HTR-8/SVneo (cell line): Measurements from ENCODE around the gene MEPE.

Experiments used
- DNase-seq: peaks from one replicate; pipeline ENCODE4 v3.0.0; 2011; ENCODE audit warnings: low spot score, mixed read lengths; ENCODE audit not compliant: insufficient read length
- FAIRE-seq: peaks from 2 replicates; lab custom pipeline; 2011; peaks lifted over from hg19 to GRCh38; lab: Jason Lieb, UNC

MEPE gene

DNA sequence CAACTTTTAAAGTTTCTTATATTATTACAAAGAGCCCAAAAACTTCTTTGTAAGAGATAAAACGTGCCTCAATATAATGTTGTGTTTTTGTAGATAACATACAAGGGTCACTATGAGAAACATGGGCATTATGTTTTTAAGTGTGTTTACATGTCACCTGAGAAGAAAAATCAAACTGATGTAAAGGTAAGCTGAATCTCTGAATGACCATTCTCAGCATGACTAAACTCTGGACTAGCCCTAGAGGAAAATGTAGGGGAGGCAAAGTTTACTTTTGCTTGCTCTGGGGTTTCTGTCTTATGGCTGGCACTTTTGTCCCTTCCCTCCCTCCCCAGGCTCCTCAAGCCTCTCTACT is 6.8 kb downstream of the MEPE start:
- no peak for FAIRE-seq
- DNase-seq = no peak

GRCh38 chr4:87840149-87840548 is 7.4 kb downstream of the MEPE start:
- FAIRE-seq = no peak

GRCh38 chr4:87843936-87844335 is 11.2 kb downstream of the MEPE start:
- FAIRE-seq (no peak), DNase-seq (no peak)

More at GRCh38 chr4:87840149-87840548, 7.4 kb downstream of the MEPE start:
- DNase-seq = no peak

- no peak for FAIRE-seq
- DNase-seq = no peak
These were observed 11.7 kb downstream of the MEPE start for GRCh38 chr4:87844452-87844851.

DNA sequence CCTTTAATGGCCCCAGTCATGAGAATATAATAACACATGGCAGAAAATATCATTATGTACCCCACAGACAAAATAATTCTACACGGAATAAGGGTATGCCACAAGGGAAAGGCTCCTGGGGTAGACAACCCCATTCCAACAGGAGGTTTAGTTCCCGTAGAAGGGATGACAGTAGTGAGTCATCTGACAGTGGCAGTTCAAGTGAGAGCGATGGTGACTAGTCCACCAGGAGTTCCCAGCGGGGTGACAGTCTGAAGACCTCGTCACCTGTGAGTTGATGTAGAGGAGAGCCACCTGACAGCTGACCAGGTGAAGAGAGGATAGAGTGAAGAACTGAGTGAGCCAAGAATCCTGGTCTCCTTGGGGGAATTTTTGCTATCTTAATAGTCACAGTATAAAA is 13.5 kb downstream of the MEPE start:
- FAIRE-seq (no peak), DNase-seq (no peak)

GRCh38 chr4:87848622-87849351 is 16.0 kb downstream of the MEPE start:
- FAIRE-seq (no peak), DNase-seq (no peak)

- DNase-seq (no peak), FAIRE-seq (no peak)
These were observed 16.8 kb downstream of the MEPE start for GRCh38 chr4:87849612-87850011.

DNA sequence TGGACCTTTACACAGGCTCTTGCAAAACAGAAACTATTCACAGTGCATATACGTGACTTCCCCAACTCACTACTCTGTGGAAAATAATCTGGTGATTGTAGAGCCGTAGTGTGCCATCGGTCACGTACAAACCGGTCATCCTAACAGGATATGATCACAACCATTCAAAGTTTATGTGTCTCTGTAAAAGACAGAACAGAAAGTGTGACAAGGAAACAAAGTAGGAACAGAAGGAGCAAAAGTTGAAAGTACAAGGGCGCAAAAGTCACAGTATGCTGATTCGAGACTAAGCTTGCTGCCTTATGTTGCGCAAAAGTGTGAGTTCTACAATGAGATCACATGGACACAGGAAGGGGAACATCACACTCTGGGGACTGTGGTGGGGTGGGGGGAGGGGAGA is 18.6 kb downstream of the MEPE start:
- FAIRE-seq (no peak), DNase-seq (no peak)

DNA sequence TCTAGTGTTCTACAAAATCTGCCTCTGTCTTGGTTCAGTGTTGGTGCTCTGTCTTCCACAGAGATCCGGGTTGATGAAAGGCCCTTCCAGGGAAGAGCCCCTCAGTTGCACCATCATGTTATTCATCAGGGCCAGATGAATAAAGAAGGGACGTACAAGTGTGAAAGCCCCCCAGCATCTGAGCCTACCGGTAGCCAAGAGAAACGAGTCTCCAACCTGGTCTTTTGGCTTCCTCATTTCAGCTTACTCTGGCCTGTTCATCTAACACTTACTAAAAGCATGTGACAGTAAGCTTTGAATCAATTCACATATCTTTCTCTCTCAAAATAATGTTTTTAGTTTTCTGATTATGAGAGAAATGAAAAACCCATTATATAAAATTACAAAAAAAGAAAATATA is 19.2 kb downstream of the MEPE start:
- DNase-seq = no peak

GRCh38 chr4:87853108-87853507 is 20.3 kb downstream of the MEPE start:
- no peak for FAIRE-seq
- no peak for DNase-seq

More for the DNA sequence above, 19.2 kb downstream of the MEPE start:
- no peak for FAIRE-seq

DNA sequence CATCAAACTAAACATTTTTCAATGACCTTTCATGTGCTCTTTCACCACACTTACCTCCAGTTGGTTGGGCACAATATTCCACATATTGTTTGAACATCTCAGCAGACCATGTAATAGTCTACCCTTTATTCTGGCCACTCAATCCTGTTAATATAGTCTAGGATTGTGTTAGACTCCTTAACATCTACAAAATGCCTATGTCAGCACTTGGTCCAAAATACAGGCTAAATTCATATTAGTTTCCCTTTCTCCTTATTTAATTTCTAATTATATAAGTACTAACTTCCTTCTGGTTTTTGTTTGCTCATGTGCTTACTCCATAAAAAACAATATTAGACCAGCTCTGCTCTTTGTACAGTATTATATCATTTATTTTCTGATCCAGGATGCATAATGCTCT is 21.1 kb downstream of the MEPE start:
- FAIRE-seq (no peak), DNase-seq (no peak)

GRCh38 chr4:87855559-87855958 is 22.8 kb downstream of the MEPE start:
- FAIRE-seq (no peak), DNase-seq (no peak)

DNA sequence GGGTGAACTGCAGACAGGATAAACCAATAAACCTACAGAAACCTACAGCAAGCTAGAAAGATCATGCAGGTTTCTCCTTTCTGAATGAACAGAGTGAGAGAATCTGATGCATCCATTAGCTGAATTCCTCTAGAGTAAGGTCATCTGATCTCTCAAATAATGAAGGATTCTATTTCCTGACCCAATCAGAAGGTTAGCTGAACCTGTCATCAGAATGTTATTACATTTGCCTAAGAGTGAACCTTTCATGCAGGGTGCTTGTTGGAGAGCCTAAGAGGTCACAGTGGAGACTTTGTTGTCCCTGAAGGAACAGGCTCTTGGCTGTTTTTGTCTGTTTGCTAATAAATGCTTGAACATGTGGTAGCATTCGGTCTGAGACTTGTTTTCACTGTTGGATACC is 24.0 kb downstream of the MEPE start:
- DNase-seq = no peak
- FAIRE-seq = no peak

GRCh38 chr4:87857789-87858188 is 25.0 kb downstream of the MEPE start:
- FAIRE-seq (no peak), DNase-seq (no peak)

- DNase-seq (no peak), FAIRE-seq (no peak)
These were observed 29.5 kb downstream of the MEPE start for GRCh38 chr4:87862236-87862635.

DNA sequence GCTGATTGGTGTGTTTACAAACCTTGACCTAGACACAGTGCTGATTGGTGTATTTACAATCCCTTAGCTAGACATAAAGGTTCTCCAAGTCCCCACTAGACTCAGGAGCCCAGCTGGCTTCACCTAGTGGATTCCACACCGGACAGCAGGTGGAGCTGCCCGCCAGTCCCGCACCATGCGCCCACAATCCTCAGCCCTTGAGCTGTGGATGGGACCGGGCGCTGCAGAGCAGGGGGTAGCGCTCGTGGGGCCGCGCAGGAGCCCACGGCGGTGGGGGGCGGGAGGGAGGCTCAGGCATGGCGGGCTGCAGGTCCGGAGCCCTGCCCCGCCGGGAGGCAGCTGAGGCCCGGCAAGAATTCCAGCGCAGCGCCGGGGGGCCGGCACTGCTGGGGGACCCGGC is 30.7 kb downstream of the MEPE start:
- DNase-seq (no peak), FAIRE-seq (no peak)

DNA sequence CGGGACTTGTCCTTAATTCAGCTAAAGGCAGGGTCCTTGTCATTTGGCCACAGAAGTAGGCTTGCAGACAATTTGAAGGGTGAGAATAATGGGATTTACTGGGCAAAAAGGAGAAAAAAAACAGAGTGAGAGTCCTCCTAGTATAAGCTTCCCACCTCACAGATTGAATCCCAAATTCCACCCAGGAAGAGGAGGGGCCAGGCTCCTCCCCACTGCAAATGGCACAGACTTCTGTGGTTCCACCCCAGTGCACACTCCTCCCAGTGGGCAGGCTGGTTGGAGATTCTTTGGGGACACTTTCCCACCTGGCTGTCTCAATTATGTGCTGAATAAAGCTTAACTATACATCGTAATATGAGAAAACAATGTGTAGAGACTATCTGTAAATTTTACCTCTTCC is 31.6 kb downstream of the MEPE start:
- FAIRE-seq = no peak
- DNase-seq = no peak

DNA sequence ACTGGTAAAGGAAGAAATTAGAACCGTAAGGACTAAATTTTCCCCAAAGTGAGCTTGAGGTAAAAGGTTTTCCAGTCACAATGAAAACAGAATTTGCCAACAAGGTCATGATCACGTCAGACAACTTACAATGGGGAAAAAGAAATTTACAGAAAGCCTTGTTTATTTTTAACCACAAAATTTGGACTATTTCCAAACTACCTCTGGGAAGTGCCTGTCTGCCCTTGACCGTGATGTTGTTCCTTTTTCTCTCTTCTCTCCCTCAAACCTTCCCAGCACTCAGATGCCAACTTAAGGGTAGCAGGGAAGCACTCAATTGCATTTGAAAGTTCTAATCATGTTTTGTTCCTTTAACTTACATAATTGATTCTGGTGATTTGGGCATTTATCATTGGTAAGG is 32.5 kb downstream of the MEPE start:
- FAIRE-seq (no peak), DNase-seq (no peak)

DNA sequence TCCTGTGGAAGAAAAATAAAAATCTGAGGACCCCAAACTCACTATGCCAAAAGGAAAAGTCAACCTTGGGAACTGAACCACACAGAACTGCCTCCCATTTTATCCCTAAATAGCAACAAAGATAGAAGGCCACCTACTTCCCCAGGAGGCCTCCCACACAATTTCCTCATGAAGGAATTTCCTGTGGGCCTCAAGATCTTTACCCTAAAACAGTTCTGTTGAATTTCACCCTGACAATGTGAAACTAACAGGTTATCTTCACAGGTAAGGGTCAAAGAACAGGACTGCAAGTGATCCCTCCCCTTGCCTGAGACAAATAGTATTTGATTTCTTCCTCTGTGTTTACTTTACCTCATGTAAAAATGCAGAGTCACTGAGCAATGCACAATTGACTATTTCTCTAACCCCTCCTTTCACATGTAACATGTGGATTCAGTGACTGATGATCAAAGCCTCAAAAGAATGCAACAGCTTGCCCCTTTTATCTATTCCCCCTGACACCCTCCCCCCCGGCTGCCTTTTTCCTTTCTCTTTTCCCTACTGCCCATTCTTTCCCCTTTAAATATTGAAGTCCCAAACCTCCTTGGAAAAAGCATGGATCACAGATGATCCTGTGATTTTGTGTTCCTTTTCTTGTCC is 33.3 kb downstream of the MEPE start:
- no peak for DNase-seq
- no peak for FAIRE-seq

DNA sequence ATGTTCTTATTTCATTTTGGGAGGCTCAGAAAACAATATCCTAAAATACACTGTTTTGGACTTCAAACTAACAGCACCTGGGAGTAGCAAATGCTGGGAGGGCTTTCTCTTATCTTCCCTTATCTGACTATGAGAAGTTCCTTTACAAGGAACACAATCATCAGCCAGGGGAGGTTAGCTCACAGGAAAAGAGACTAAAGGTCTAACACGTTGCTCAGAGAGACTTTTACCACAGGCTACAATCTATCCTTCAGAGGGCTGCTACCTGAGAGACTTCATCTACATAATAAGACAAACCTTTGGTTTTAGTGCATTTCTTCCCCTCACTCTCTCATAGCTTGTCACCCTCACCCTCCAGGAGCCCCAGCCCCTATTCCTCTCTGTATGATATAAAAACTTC is 35.8 kb downstream of the MEPE start:
- FAIRE-seq (no peak), DNase-seq (no peak)

DNA sequence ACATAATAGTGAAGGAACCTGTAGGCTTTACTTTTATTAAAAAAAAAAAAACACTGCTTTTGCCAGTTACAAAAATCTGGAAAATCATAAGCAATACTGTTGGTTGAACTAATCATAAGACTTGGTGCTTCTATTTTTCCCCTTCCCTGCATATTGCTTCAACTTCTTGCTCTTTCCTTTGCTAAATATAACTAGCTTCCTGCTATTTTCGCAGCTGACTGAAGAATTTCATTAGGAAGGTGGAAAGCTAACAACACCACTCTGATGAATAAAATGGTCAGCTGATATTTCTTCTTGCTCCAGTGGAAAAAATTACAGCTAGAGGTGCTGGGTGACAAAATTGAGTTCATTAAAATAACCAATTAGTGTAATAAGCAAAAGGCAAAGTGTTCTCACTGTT is 39.3 kb downstream of the MEPE start:
- no peak for DNase-seq

DNA sequence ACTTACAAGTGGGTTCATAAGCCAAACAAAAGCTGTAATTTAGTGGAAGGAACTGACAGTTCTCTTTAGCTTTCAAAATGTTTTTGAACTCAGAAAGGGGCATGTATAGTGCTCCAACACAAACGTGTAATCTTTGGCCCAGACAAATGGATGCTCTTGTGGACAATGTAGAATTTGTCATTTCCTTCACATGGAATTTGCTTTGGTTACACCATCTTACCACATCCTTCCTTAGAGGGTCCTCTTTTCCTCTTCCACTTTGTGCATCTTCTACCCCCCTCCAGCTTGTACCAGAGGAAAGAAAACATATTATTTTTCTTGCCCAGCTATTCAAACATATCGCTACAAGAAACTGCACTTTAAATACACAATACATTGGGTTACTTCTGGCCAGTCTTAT is 42.4 kb downstream of the MEPE start:
- FAIRE-seq (no peak), DNase-seq (no peak)

More for the DNA sequence above, 39.3 kb downstream of the MEPE start:
- FAIRE-seq = no peak
